Activated T-helper 1 cell treated with anti-CD3 and anti-CD28 coated beads, Interleukin-2, amount 50 U/mL, for 16 hours (primary cell): Measurements from ENCODE around the gene CBX2.

Source experiments
- DNase-seq, 2 donors: peaks; one replicate each; pipeline ENCODE4 v3.0.0-alpha.2; 2020; ENCODE audit warnings: low read depth in 1 of 2, low spot score in 1 of 2

Gene CBX2

GRCh38 chr17:79777894-79778503, at the start of gene CBX2:
Gene CBX2, plus strand, starts transcription at chr17:79778148. Its CDS starts 88 bp downstream, at chr17:79778236.
- peak; percentile 52 to 75 for DNase-seq

GRCh38 chr17:79728169-79728907, 49.6 kb upstream of the CBX2 start:
- DNase-seq, result peak; percentile 54 to 56

DNA sequence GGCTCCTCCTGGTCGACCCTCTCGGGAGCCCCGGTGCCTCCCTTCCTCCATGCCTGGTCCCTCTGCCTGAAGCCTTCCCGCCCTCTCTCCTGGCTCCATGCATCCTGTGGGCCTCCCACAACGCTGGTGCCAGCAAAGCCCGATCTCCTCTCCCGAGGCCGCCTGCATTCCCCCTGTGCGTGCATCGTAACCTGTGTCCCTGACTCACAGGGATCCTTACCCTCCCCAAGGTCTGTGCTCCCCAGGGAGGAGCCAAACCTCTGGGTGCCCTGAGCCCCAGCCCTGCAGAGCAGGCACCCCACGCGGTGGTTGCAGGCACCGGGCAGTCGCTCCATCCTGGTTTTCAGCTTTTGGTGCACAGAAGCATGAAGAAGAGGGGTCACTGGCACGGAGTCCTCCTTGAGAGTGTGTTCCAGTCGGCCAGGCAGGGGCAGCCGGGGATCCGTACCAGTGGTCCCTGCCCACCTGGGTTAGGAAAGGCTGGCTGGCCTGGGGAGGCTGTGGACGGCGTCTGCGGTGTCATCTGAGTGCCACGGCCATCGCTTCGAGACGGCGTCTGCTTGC, 49.0 kb upstream of the CBX2 start:
- DNase-seq, result no peak

- DNase-seq, result no peak
These were observed 48.2 kb upstream of the CBX2 start for GRCh38 chr17:79729761-79730160.

- no peak for DNase-seq
These were observed 47.5 kb upstream of the CBX2 start for GRCh38 chr17:79730437-79730768.

DNA sequence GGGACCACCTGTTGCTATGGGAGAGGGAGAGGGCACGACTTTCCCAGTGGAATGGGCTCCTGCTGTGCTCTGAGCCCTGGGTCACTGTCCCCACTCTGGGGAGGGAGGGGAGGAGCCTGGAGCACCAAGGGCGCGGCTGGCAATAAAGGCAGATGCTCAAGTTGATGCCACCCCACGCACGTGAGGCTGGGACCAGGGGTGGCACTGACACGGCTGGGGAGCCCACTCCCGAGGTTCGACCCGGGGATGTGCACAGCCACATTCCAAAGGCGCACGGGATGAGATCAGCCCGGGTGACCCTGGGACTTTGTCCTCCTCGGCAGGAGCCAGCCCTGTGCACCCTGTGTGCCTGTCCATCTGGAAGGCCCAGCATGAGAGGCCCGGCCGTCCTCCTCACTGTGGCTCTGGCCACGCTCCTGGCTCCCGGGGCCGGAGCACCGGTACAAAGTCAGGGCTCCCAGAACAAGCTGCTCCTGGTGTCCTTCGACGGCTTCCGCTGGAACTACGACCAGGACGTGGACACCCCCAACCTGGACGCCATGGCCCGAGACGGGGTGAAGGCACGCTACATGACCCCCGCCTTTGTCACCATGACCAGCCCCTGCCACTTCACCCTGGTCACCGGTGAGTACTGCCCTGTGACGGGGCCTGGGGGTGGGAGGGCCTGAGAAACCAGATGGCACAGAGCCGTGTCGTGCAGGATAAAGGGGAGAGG, 47.0 kb upstream of the CBX2 start, which contains the start of gene ENPP7:
TSS of gene ENPP7 (plus strand) at position 175 of the 715 bp plus-strand sequence. CDS start at position 372, 197 bp downstream.
- no peak for DNase-seq

- DNase-seq, result no peak
These were observed 45.7 kb upstream of the CBX2 start for GRCh38 chr17:79732254-79732653.

GRCh38 chr17:79732804-79733691, 44.9 kb upstream of the CBX2 start:
- no peak for DNase-seq

GRCh38 chr17:79733692-79734070, 44.3 kb upstream of the CBX2 start:
- DNase-seq, result no peak

GRCh38 chr17:79735096-79735495, 42.9 kb upstream of the CBX2 start:
- DNase-seq, result no peak

DNA sequence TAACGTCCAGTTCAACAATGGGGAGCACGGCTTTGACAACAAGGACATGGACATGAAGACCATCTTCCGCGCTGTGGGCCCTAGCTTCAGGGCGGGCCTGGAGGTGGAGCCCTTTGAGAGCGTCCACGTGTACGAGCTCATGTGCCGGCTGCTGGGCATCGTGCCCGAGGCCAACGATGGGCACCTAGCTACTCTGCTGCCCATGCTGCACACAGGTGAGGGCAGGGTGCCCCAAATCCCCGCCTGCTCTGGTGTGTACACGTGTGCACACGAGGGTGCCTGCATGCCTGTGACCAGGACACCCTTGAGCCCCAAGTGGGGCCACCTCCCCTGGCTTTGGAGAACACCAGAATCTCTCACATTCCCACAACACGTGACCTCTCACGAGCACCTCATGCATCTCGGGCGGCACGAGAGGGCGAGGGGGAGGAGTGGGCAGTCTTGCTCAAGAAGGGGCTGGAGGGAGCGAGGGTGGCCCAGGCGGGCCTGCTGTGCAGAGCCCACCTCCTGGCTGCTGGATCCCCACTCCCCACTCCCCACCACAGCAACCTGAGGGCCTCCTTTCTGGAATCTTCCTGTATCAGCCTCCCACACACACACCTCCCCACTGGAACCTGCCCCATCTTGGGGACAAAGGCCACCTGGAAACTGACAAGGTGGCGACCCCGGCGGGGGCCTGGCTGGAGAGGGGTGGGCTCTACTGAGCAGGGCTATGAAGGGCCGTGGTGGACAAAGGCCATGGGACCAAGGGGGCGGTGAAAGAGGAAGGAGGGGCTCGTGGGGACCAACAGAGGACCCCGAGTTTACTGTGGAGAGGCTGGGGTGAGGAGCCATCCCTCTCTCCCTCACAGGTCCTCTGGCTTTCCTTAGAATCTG, 40.7 kb upstream of the CBX2 start:
- no peak for DNase-seq

DNA sequence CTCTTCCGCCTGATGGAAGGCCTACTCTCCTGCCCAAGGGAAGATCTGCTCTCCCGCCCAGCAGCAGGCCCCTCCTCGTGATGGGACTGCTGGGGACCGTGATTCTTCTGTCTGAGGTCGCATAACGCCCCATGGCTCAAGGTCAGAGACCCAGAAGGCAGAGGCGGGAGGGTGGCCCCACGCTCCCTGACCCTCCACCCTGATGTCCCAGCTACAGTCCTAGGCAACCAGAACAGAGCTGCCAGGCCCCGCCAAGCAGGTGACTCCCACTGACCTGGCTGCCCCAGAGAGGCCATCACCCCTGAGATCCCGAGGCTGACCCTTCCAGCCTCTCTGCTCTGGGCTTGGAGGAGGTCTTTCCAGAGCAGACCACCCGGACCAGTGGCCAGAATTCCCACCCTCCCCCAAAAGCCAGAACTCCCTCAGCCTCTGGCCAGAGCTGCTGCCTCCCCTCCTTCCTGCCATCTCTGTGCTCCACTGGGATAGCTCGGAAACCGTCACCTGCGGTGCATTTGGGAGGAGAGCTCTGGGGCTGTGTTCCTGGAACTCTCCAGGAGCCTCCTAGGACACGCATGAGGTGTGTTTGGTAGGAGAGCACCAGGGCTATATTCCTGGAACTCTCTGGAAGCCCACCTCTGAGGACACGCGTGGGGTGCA, 39.9 kb upstream of the CBX2 start:
- DNase-seq, result no peak

DNA sequence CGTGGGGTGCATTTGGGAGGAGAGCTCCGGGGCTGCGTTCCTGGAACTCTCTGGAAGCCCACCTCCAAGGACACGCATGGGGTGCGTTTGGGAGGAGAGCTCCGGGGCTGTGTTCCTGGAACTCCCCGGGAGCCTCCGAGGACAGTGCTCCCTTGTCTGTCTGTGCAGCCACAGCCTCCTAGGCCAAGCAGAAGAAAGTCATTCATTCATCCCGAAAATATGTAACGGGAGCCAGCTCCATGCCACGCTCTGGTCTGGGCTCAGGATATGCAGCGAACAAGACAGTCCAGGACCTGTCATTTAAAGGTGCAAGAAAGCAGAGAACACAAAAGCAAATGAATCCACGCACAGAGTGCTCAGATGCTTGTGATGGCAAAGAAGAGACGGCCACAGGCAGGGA, 39.3 kb upstream of the CBX2 start:
- no peak for DNase-seq

GRCh38 chr17:79739148-79740062, 38.5 kb upstream of the CBX2 start:
- DNase-seq, result no peak

DNA sequence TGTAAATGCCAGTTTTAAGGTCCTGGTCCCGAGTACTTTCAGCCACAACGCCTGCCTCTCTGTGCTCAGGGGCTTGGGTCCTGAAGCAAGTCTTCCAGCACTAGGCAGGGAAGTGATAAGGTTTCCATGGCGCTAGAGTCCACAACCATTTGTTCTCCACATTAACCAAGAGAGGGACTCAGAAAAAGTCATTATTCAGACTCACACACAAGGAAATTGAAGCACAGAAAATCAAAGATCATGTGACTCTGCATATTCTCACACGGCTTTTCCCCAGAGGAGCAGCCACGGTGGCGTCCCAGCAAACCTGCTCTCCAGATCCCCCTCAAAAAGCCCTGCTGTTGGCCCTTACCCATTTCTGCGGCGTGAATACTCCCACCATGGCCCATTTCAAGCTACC, 37.5 kb upstream of the CBX2 start:
- DNase-seq, result no peak

GRCh38 chr17:79741401-79741750, 36.6 kb upstream of the CBX2 start:
- no peak for DNase-seq

GRCh38 chr17:79741751-79742588, 36.0 kb upstream of the CBX2 start:
- peak; percentile 48 to 58 for DNase-seq

- no peak for DNase-seq
These were observed 35.4 kb upstream of the CBX2 start for GRCh38 chr17:79742589-79742918.
